ENCODE data around the gene CGNL1. TPM values are rescaled to one million over a fixed set of nuclear protein-coding genes. Genes with fewer than 3 reads are reported as not detected.

Gene CGNL1
- total RNA-seq, 2 experiments from 2014 or later = not detected

GRCh38 chr15:57335293-57335715 is 41.0 kb upstream of the CGNL1 start:
- intact Hi-C loops (cut with DNase I, micrococcal nuclease) = no loop called here
- no peaks in the 10 kb centered on the region for H3K36me3 Mint-ChIP-seq (ENCODE audit: low read depth)
- ATAC-seq = no peak

GRCh38 chr15:57335719-57336118 is 40.6 kb upstream of the CGNL1 start:
- ATAC-seq (no peak), DNase-seq (no peak)
- ChIA-PET POLR2A (no interaction called here), CTCF (interaction anchor here (0.7 kb wide), 1 partner anchor 137 kb away, joined by 3 read pairs; no protein-coding TSS in a partner anchor)
- peaks cover 3% of the 10 kb centered on the region for H3K27me3 Mint-ChIP-seq
- no peaks in the 10 kb centered on the region for H3K4me1 Mint-ChIP-seq
- intact Hi-C loops (cut with DNase I, micrococcal nuclease) = no loop called here
- H3K9me3 Mint-ChIP-seq (ENCODE audit: low read depth) = no peaks in the 10 kb centered on the region
- no peaks in the 10 kb centered on the region for H3K36me3 Mint-ChIP-seq (ENCODE audit: low read depth)
- H3K4me3 Mint-ChIP-seq = no peak overlapping the region
- no peak overlapping the region for H3K27ac Mint-ChIP-seq

More at GRCh38 chr15:57335293-57335715, 41.0 kb upstream of the CGNL1 start:
- peaks cover 6% of the 10 kb centered on the region for H3K27me3 Mint-ChIP-seq
- H3K4me3 Mint-ChIP-seq = no peak overlapping the region
- CTCF ChIA-PET = interaction anchor here (0.7 kb wide), 1 partner anchor 136 kb away, joined by 3 read pairs; no protein-coding TSS in a partner anchor
- no peak for DNase-seq
- peaks cover under 1% of the 10 kb centered on the region for H3K4me1 Mint-ChIP-seq
- no peaks in the 10 kb centered on the region for H3K9me3 Mint-ChIP-seq (ENCODE audit: low read depth)
- POLR2A ChIA-PET = no interaction called here
- H3K27ac Mint-ChIP-seq = no peak overlapping the region

- no peak for ATAC-seq
- no peak for DNase-seq
- intact Hi-C loops (cut with DNase I, micrococcal nuclease) = no loop called here
- ChIA-PET POLR2A (no interaction called here), CTCF (interaction anchor here (0.6 to 10.7 kb wide), 3 partner anchors 185 to 438 kb away, joined by 3 to 179 read pairs (median 3); no protein-coding TSS in a partner anchor)
- no peaks in the 10 kb centered on the region for H3K9me3 Mint-ChIP-seq (ENCODE audit: low read depth)
- H3K4me3 Mint-ChIP-seq = no peak overlapping the region
- no peaks in the 10 kb centered on the region for H3K4me1 Mint-ChIP-seq
- peaks cover 3% of the 10 kb centered on the region for H3K27me3 Mint-ChIP-seq
- H3K36me3 Mint-ChIP-seq (ENCODE audit: low read depth) = no peaks in the 10 kb centered on the region
- H3K27ac Mint-ChIP-seq = no peak overlapping the region
These were observed 38.4 kb upstream of the CGNL1 start for GRCh38 chr15:57337868-57338411.

GRCh38 chr15:57339321-57339720 is 37.0 kb upstream of the CGNL1 start:
- Mint-ChIP-seq H3K36me3 (ENCODE audit: low read depth) (no peaks in the 10 kb centered on the region), H3K4me3 (no peak overlapping the region), H3K27me3 (peaks cover 3% of the 10 kb centered on the region), H3K9me3 (ENCODE audit: low read depth) (no peaks in the 10 kb centered on the region), H3K4me1 (no peaks in the 10 kb centered on the region), H3K27ac (no peak overlapping the region)
- DNase-seq (no peak), ATAC-seq (no peak)
- intact Hi-C loops (cut with DNase I, micrococcal nuclease) = no loop called here
- ChIA-PET POLR2A (interaction anchor here (0.6 kb wide), 1 partner anchor 392 kb away, joined by 5 read pairs; no protein-coding TSS in a partner anchor), CTCF (interaction anchor here (0.6 to 10.7 kb wide), 4 partner anchors 11 to 341 kb away, joined by 3 to 179 read pairs (median 5); no protein-coding TSS in a partner anchor)

GRCh38 chr15:57340682-57341259 is 35.5 kb upstream of the CGNL1 start:
- peak; percentile 64 for DNase-seq
- POLR2A ChIA-PET = interaction anchor here (1.6 kb wide), 1 partner anchor 187 kb away, joined by 5 read pairs; no protein-coding TSS in a partner anchor
- peak; percentile 55 for ATAC-seq
- intact Hi-C loops (cut with DNase I, micrococcal nuclease) = loop anchor here (1.0 to 5.0 kb wide), 3 partner anchors 187 to 522 kb away; no protein-coding TSS in a partner anchor
- H3K4me1 Mint-ChIP-seq = no peaks in the 10 kb centered on the region
- H3K27me3 Mint-ChIP-seq = no peaks in the 10 kb centered on the region
- H3K9me3 Mint-ChIP-seq (ENCODE audit: low read depth) = no peaks in the 10 kb centered on the region
- H3K4me3 Mint-ChIP-seq = no peak overlapping the region
- CTCF ChIA-PET = interaction anchor here (0.5 to 10.7 kb wide), 19 partner anchors 9 to 813 kb away, joined by 3 to 179 read pairs (median 3); no protein-coding TSS in a partner anchor
- H3K27ac Mint-ChIP-seq = no peak overlapping the region
- H3K36me3 Mint-ChIP-seq (ENCODE audit: low read depth) = no peaks in the 10 kb centered on the region

- no peaks in the 10 kb centered on the region for H3K27me3 Mint-ChIP-seq
- POLR2A ChIA-PET = no interaction called here
- no peak overlapping the region for H3K27ac Mint-ChIP-seq
- H3K4me1 Mint-ChIP-seq = no peaks in the 10 kb centered on the region
- DNase-seq (no peak), ATAC-seq (no peak)
- intact Hi-C loops (cut with DNase I, micrococcal nuclease) = loop anchor here in 1 of 2 experiments (5.0 kb wide), 1 partner anchor 519 kb away; no protein-coding TSS in a partner anchor
- no peaks in the 10 kb centered on the region for H3K9me3 Mint-ChIP-seq (ENCODE audit: low read depth)
- H3K4me3 Mint-ChIP-seq = no peak overlapping the region
- H3K36me3 Mint-ChIP-seq (ENCODE audit: low read depth) = no peaks in the 10 kb centered on the region
- CTCF ChIA-PET = interaction anchor here (4.9 to 10.7 kb wide), 2 partner anchors 186 to 199 kb away, joined by 22 to 179 read pairs; no protein-coding TSS in a partner anchor
These were observed 33.3 kb upstream of the CGNL1 start for GRCh38 chr15:57343048-57343447.

GRCh38 chr15:57343498-57343897 is 32.8 kb upstream of the CGNL1 start:
- no peak overlapping the region for H3K27ac Mint-ChIP-seq
- intact Hi-C loops (cut with DNase I, micrococcal nuclease) = loop anchor here in 1 of 2 experiments (5.0 kb wide), 1 partner anchor 519 kb away; no protein-coding TSS in a partner anchor
- POLR2A ChIA-PET = no interaction called here

GRCh38 chr15:57344282-57344681 is 32.0 kb upstream of the CGNL1 start:
- CTCF ChIA-PET = interaction anchor here (4.9 to 10.7 kb wide), 2 partner anchors 185 to 198 kb away, joined by 22 to 179 read pairs; no protein-coding TSS in a partner anchor
- intact Hi-C loops (cut with DNase I, micrococcal nuclease) = loop anchor here in 1 of 2 experiments (5.0 kb wide), 1 partner anchor 518 kb away; no protein-coding TSS in a partner anchor

More at GRCh38 chr15:57343498-57343897, 32.8 kb upstream of the CGNL1 start:
- DNase-seq (no peak), ATAC-seq (no peak)
- H3K36me3 Mint-ChIP-seq (ENCODE audit: low read depth) = no peaks in the 10 kb centered on the region
- no peaks in the 10 kb centered on the region for H3K27me3 Mint-ChIP-seq
- no peaks in the 10 kb centered on the region for H3K9me3 Mint-ChIP-seq (ENCODE audit: low read depth)
- no peak overlapping the region for H3K4me3 Mint-ChIP-seq
- no peaks in the 10 kb centered on the region for H3K4me1 Mint-ChIP-seq
- CTCF ChIA-PET = interaction anchor here (4.9 to 10.7 kb wide), 2 partner anchors 185 to 199 kb away, joined by 22 to 179 read pairs; no protein-coding TSS in a partner anchor

GRCh38 chr15:57345584-57345983 is 30.7 kb upstream of the CGNL1 start:
- no peaks in the 10 kb centered on the region for H3K4me1 Mint-ChIP-seq
- no peaks in the 10 kb centered on the region for H3K36me3 Mint-ChIP-seq (ENCODE audit: low read depth)
- H3K9me3 Mint-ChIP-seq (ENCODE audit: low read depth) = no peaks in the 10 kb centered on the region
- no peak overlapping the region for H3K4me3 Mint-ChIP-seq
- ATAC-seq = no peak
- POLR2A ChIA-PET = no interaction called here
- CTCF ChIA-PET = interaction anchor here (0.7 to 10.7 kb wide), 3 partner anchors 10 to 183 kb away, joined by 3 to 179 read pairs (median 6); no protein-coding TSS in a partner anchor
- intact Hi-C loops (cut with DNase I, micrococcal nuclease) = no loop called here
- H3K27ac Mint-ChIP-seq = no peak overlapping the region
- H3K27me3 Mint-ChIP-seq = no peaks in the 10 kb centered on the region
- no peak for DNase-seq

More at GRCh38 chr15:57344282-57344681, 32.0 kb upstream of the CGNL1 start:
- H3K27ac Mint-ChIP-seq = no peak overlapping the region
- H3K36me3 Mint-ChIP-seq (ENCODE audit: low read depth) = no peaks in the 10 kb centered on the region
- no peak overlapping the region for H3K4me3 Mint-ChIP-seq
- H3K9me3 Mint-ChIP-seq (ENCODE audit: low read depth) = no peaks in the 10 kb centered on the region
- H3K4me1 Mint-ChIP-seq = no peaks in the 10 kb centered on the region
- DNase-seq (no peak), ATAC-seq (no peak)
- no peaks in the 10 kb centered on the region for H3K27me3 Mint-ChIP-seq
- POLR2A ChIA-PET = no interaction called here

- H3K27me3 Mint-ChIP-seq = no peaks in the 10 kb centered on the region
- H3K4me3 Mint-ChIP-seq = no peak overlapping the region
- no peaks in the 10 kb centered on the region for H3K9me3 Mint-ChIP-seq (ENCODE audit: low read depth)
- H3K36me3 Mint-ChIP-seq (ENCODE audit: low read depth) = no peaks in the 10 kb centered on the region
- no peaks in the 10 kb centered on the region for H3K4me1 Mint-ChIP-seq
- ChIA-PET CTCF (interaction anchor here (1.0 to 1.6 kb wide), 3 partner anchors 11 to 181 kb away, joined by 3 to 8 read pairs (median 3); no protein-coding TSS in a partner anchor), POLR2A (no interaction called here)
- intact Hi-C loops (cut with DNase I, micrococcal nuclease) = no loop called here
- no peak overlapping the region for H3K27ac Mint-ChIP-seq
- ATAC-seq (no peak), DNase-seq (no peak)
These were observed 28.2 kb upstream of the CGNL1 start for GRCh38 chr15:57348081-57348480.

GRCh38 chr15:57352535-57353316 is 23.6 kb upstream of the CGNL1 start:
- POLR2A ChIA-PET = no interaction called here
- Mint-ChIP-seq H3K4me3 (no peak overlapping the region), H3K36me3 (ENCODE audit: low read depth) (no peaks in the 10 kb centered on the region), H3K9me3 (ENCODE audit: low read depth) (no peaks in the 10 kb centered on the region), H3K4me1 (no peaks in the 10 kb centered on the region), H3K27me3 (no peaks in the 10 kb centered on the region), H3K27ac (no peak overlapping the region)
- CTCF ChIA-PET = interaction anchor here (1.1 kb wide), 1 partner anchor 174 kb away, joined by 3 read pairs; no protein-coding TSS in a partner anchor
- ATAC-seq = no peak
- intact Hi-C loops (cut with DNase I, micrococcal nuclease) = no loop called here
- DNase-seq = no peak
